Uterus (tissue), 4 donors: ENCODE measurements around the gene MYO9A. TPM values are rescaled to one million over a fixed set of nuclear protein-coding genes. Genes with fewer than 3 reads are reported as not detected.
"Not testable (repeated sequence)": the region's sequence is repeated elsewhere in the genome, so short reads cannot be mapped to it uniquely, and the experiment has no call there.

Source experiments
- DNase-seq, 2 donors: peaks; one replicate each; pipeline ENCODE4 v3.0.0-alpha.2; 2019 to 2020
- H3K27ac ChIP-seq, 2 donors: fragments of 200-600 bp; sonication (generic); 1 replicate in 1 of 2; 2 replicates in 1 of 2; pipeline ENCODE4 v1.5.1; 2016 to 2018
- H3K27me3 ChIP-seq, 2 donors: fragments of 200-600 bp; sonication (generic); one replicate each; pipeline ENCODE4 v1.5.1; 2018 to 2019; ENCODE audit warnings: control low read depth in 1 of 2
- H3K36me3 ChIP-seq, 2 donors: fragments of 200-600 bp; sonication (generic); one replicate each; pipeline ENCODE4 v1.5.1; 2019; ENCODE audit warnings: control low read depth in 1 of 2
- H3K4me1 ChIP-seq, 2 donors: fragments of 200-600 bp; sonication (generic); one replicate each; pipeline ENCODE4 v1.5.1; 2018 to 2019; ENCODE audit warnings: control low read depth in 1 of 2
- H3K4me3 ChIP-seq, 2 donors: fragments of 200-600 bp; sonication (generic); 1 replicate in 1 of 2; 2 replicates in 1 of 2; pipeline ENCODE4 v1.5.1; 2018 to 2019; ENCODE audit warnings: mild to moderate bottlenecking in 1 of 2
- H3K9me3 ChIP-seq, 2 donors: fragments of 200-600 bp; sonication (generic); one replicate each; pipeline ENCODE4 v1.5.1; 2019; ENCODE audit warnings: control low read depth in 1 of 2
- POLR2A ChIP-seq, 2 donors: fragments of 450-650 bp; IDR thresholded peaks; one replicate each; pipeline ENCODE4 v1.6.1; 2016; ENCODE audit warnings: antibody characterized with exemption in 2 of 2, mild to moderate bottlenecking in 1 of 2, moderate library complexity in 1 of 2
- intact Hi-C: fragments of 100-400 bp; cut with DNase I; formaldehyde crosslinking; loops from one replicate; pipeline ENCODE4 v1.15.1; 2023; ENCODE audit warnings: low total_unique reads
- total RNA-seq, 4 donors: library from RNA; depleted of rRNA in 3 of 4; stranded (reverse); fragments of >200 nt in 3 of 4; gene quantifications; one replicate each; pipeline versions ENCODE4 v1.1.0 to v1.2.4, GENCODE V29; 2014 to 2023
- TF ChIP-seq, protein P1 (sequence below), 4 experiments: fragments of 200-600 bp in 2 of 4; fragments of 450-650 bp in 2 of 4; sonication (generic) in 2 of 4; IDR thresholded peaks; one replicate each; pipeline ENCODE4 v1.5.1; 2016 to 2019; ENCODE audit warnings: antibody characterized with exemption in 4 of 4, mild to moderate bottlenecking in 2 of 4, moderate library complexity in 1 of 4
- donor health status: DM: yes; HTN: yes; CAD: no.

MYO9A gene
- total RNA-seq, 4 donors from 2014 or later = 45.6 to 141 (median 90.0) TPM

DNA sequence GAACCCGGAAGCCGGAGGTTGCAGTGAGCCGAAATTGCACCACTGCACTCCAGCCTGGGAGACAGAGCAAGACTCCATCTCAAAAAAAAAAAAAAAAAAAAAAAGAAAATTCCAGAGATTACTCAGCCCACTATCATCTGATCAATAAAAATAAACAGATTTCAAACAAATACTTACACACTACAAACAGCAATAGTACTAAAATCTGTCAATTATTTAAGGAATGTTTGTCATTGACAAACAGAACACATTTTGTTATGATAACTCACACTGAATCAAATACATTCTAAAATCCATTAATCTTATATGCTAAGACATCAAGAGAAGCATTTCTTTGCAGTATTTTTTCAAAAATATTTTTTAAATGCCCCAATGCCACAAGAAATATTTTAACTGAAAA, 7.6 kb downstream of the MYO9A start:
- Histone ChIP-seq H3K4me1 (peaks cover 0 to 10% of the 10 kb centered on the region in 2 donors), H3K27ac (no peak overlapping the region)

DNA sequence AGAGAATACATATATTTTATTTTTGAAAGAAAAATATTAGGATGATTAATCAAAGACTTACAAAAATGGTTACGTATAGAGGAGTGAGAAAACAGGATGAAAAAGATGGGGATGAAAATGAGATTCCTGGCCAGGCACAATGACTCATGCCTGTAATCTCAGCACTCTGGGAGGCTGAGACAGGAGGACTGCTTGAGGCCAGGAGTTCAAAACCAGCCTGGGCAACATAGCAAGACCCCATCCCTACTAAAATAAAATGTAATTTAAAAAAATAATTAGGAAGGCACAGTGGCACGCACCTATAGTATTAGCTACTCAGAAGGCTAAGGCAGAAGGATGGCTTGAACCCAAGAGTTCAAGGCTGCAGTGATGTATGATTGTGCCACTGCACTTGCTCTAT, 11.9 kb downstream of the MYO9A start:
- peaks cover 0 to 5% of the 10 kb centered on the region in 2 donors for H3K4me1 ChIP-seq
- no peaks in the 10 kb centered on the region for H3K9me3 ChIP-seq
- no peak for TF ChIP-seq POLR2A (IDR thresholded peaks at IDR 0.05)
- TF ChIP-seq, protein P1, sequence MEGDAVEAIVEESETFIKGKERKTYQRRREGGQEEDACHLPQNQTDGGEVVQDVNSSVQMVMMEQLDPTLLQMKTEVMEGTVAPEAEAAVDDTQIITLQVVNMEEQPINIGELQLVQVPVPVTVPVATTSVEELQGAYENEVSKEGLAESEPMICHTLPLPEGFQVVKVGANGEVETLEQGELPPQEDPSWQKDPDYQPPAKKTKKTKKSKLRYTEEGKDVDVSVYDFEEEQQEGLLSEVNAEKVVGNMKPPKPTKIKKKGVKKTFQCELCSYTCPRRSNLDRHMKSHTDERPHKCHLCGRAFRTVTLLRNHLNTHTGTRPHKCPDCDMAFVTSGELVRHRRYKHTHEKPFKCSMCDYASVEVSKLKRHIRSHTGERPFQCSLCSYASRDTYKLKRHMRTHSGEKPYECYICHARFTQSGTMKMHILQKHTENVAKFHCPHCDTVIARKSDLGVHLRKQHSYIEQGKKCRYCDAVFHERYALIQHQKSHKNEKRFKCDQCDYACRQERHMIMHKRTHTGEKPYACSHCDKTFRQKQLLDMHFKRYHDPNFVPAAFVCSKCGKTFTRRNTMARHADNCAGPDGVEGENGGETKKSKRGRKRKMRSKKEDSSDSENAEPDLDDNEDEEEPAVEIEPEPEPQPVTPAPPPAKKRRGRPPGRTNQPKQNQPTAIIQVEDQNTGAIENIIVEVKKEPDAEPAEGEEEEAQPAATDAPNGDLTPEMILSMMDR (IDR thresholded peaks at IDR 0.05) = no peak
- no peak overlapping the region for H3K27ac ChIP-seq
- DNase-seq = no peak
- H3K4me3 ChIP-seq = no peak overlapping the region
- intact Hi-C loops = no loop called here
- H3K36me3 ChIP-seq = no peaks in the 10 kb centered on the region
- H3K27me3 ChIP-seq = no peaks in the 10 kb centered on the region

More for the DNA sequence above, 7.6 kb downstream of the MYO9A start:
- H3K27me3 ChIP-seq = no peaks in the 10 kb centered on the region
- no peaks in the 10 kb centered on the region for H3K9me3 ChIP-seq
- no peak overlapping the region for H3K4me3 ChIP-seq
- H3K36me3 ChIP-seq = no peaks in the 10 kb centered on the region
- no peak for DNase-seq
- no peak for TF ChIP-seq POLR2A (IDR thresholded peaks at IDR 0.05)
- TF ChIP-seq, protein P1 (IDR thresholded peaks at IDR 0.05) = no peak
- intact Hi-C loops = no loop called here

DNA sequence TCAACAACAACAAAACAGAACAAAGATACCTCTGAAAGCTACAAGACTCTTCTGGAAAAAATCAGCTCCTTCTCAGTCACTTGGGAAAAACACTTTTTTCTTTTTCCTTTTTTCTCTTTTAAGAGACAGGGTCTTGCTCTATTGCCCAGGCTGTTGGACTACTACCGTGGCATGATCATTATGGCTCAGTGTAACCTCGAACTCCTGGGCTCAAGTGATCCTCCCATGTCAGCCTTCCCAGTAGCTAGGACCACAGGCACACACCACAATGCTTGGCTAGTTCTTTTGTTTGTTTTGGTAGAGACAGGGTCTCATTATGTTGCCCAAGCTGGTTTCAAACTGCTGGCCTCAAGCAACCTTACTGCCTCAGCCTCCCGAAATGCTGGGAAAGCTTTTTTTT, 12.8 kb downstream of the MYO9A start:
- peaks cover 0 to 5% of the 10 kb centered on the region in 2 donors for H3K4me1 ChIP-seq
- intact Hi-C loops = no loop called here

DNA sequence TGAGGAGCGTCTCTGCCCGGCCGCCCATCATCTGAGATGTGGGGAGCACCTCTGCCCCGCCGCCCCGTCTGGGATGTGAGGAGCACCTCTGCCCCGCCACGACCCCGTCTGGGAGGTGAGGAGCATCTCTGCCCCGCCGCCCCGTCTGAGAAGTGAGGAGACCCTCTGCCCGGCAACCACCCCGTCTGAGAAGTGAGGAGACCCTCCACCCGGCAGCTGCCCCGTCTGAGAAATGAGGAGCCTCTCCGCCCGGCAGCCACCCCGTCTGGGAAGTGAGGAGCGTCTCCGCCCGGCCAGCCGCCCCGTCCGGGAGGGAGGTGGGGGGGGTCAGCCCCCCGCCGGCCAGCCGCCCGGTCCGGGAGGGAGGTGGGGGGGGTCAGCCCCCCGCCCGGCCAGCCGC, 17.4 kb downstream of the MYO9A start:
- H3K27ac ChIP-seq, H3K4me3 ChIP-seq, H3K4me1 ChIP-seq, DNase-seq, H3K9me3 ChIP-seq, intact Hi-C loops, H3K36me3 ChIP-seq, H3K27me3 ChIP-seq: not testable (repeated sequence)

More for the DNA sequence above, 12.8 kb downstream of the MYO9A start:
- no peak for TF ChIP-seq POLR2A (IDR thresholded peaks at IDR 0.05)
- TF ChIP-seq, protein P1 (IDR thresholded peaks at IDR 0.05) = no peak
- H3K27me3 ChIP-seq = no peaks in the 10 kb centered on the region
- H3K36me3 ChIP-seq = no peaks in the 10 kb centered on the region
- H3K9me3 ChIP-seq = no peaks in the 10 kb centered on the region
- H3K4me3 ChIP-seq = no peak overlapping the region
- no peak for DNase-seq
- no peak overlapping the region for H3K27ac ChIP-seq

DNA sequence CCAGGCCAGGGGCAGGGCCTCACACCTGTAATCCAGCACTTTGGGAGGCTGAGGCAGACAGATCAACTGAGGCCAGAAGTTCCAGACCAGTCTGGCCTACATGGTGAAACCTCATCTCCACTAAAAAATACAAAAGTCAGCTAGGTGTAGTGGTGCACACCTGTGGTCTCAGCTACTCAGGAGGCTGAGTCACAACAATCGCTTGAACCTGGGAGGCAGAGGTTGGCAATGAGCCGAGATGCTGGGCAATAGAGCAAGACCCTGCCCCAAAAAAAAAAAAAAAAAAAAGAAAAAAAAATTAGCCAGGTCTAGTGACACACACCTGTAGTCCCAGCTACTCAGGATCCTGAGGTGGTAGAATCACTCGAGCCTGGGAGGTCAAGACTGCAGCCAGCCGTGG, 18.8 kb downstream of the MYO9A start:
- H3K9me3 ChIP-seq = no peaks in the 10 kb centered on the region
- no peak overlapping the region for H3K4me3 ChIP-seq
- DNase-seq = no peak
- intact Hi-C loops = no loop called here
- no peaks in the 10 kb centered on the region for H3K36me3 ChIP-seq
- H3K4me1 ChIP-seq = peaks cover 0 to 5% of the 10 kb centered on the region in 2 donors
- TF ChIP-seq, protein P1 (IDR thresholded peaks at IDR 0.05) = no peak
- TF ChIP-seq POLR2A (IDR thresholded peaks at IDR 0.05) = no peak
- H3K27me3 ChIP-seq = no peaks in the 10 kb centered on the region
- H3K27ac ChIP-seq = no peak overlapping the region

DNA sequence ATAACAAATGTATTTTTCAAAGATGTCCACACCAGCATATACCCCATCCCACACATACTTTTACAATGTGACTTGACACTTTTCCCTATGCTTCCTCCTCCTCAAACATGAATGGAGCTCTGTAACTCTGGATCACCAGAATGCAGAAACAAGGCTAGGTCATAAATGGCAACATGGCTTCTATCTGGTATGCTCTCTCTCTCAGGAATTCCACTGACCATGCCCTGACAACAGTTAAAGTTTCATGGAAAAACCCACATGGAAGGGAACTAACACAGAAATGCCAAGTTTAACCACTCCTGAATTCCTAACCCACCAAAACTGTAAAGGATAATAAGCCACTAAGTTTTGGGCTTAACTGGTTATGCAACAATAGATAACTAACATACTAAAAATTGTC, 19.9 kb downstream of the MYO9A start:
- no peaks in the 10 kb centered on the region for H3K27me3 ChIP-seq
- no peak for TF ChIP-seq POLR2A (IDR thresholded peaks at IDR 0.05)
- TF ChIP-seq, protein P1 (IDR thresholded peaks at IDR 0.05) = no peak
- no peaks in the 10 kb centered on the region for H3K4me1 ChIP-seq
- H3K27ac ChIP-seq = no peak overlapping the region
- DNase-seq = no peak
- intact Hi-C loops = no loop called here
- no peaks in the 10 kb centered on the region for H3K36me3 ChIP-seq
- H3K4me3 ChIP-seq = no peak overlapping the region
- no peaks in the 10 kb centered on the region for H3K9me3 ChIP-seq
